ENCODE data around the gene PTPRH.
"Not testable (repeated sequence)": the region's sequence is repeated elsewhere in the genome, so short reads cannot be mapped to it uniquely, and the experiment has no call there.

The PTPRH gene

GRCh38 chr19:55156202-55157063, 52.9 kb downstream of the PTPRH start:
- no peak for DNase-seq

- not testable (repeated sequence) for DNase-seq
Measured at GRCh38 chr19:55155784-55156183, 53.5 kb downstream of the PTPRH start.

GRCh38 chr19:55153652-55154264, 55.5 kb downstream of the PTPRH start:
- DNase-seq = no peak

- DNase-seq = no peak
Measured at GRCh38 chr19:55152017-55152416, 57.3 kb downstream of the PTPRH start.

GRCh38 chr19:55149078-55150003, 60.0 kb downstream of the PTPRH start, which contains the start of gene TNNT1:
Gene TNNT1, minus strand, starts transcription at chr19:55149206. Its CDS starts 2,049 bp downstream, at chr19:55147157.
- DNase-seq = no peak

- DNase-seq = no peak
Measured at GRCh38 chr19:55147545-55148251, 61.6 kb downstream of the PTPRH start.

- no peak for DNase-seq
Measured at GRCh38 chr19:55146705-55147273, 62.5 kb downstream of the PTPRH start.

- DNase-seq = no peak
Measured at GRCh38 chr19:55146078-55146704, 63.1 kb downstream of the PTPRH start.

GRCh38 chr19:55145232-55145631, 64.1 kb downstream of the PTPRH start:
- DNase-seq = no peak

- DNase-seq = no peak
Measured at GRCh38 chr19:55141696-55142095, 67.6 kb downstream of the PTPRH start.

GRCh38 chr19:55137915-55138314, 71.4 kb downstream of the PTPRH start:
- DNase-seq = no peak

GRCh38 chr19:55136399-55137102, 72.8 kb downstream of the PTPRH start:
- no peak for DNase-seq

GRCh38 chr19:55134736-55135135, 74.6 kb downstream of the PTPRH start:
- no peak for DNase-seq

- no peak for DNase-seq
Measured at GRCh38 chr19:55133639-55134444, 75.5 kb downstream of the PTPRH start.

- no peak for DNase-seq
Measured at GRCh38 chr19:55132453-55133129, 76.7 kb downstream of the PTPRH start.

- no peak for DNase-seq
Measured at GRCh38 chr19:55131421-55131820, 77.9 kb downstream of the PTPRH start.
